Dedifferentiated amniotic fluid mesenchymal stem cell (primary cell): ENCODE results near the gene TMEM131.

Source experiments
- DNase-seq: peaks from one replicate; pipeline ENCODE4 v3.0.0-alpha.2; 2016; ENCODE audit errors: extremely low spot score

The TMEM131 gene

GRCh38 chr2:97739893-97740245, 255.9 kb downstream of the TMEM131 start:
- DNase-seq = no peak

GRCh38 chr2:97739020-97739892, 256.5 kb downstream of the TMEM131 start:
- DNase-seq = no peak

GRCh38 chr2:97738179-97739019, 257.3 kb downstream of the TMEM131 start:
- DNase-seq = no peak

- no peak for DNase-seq
Observed at GRCh38 chr2:97737421-97738178, 258.1 kb downstream of the TMEM131 start.

GRCh38 chr2:97736608-97737330, 259.0 kb downstream of the TMEM131 start:
- no peak for DNase-seq

- no peak for DNase-seq
Observed at GRCh38 chr2:97736185-97736584, 259.6 kb downstream of the TMEM131 start.

- no peak for DNase-seq
Observed at GRCh38 chr2:97735161-97735561, 260.6 kb downstream of the TMEM131 start.

- DNase-seq = no peak
Observed at GRCh38 chr2:97734061-97735051, 261.4 kb downstream of the TMEM131 start.

- no peak for DNase-seq
Observed at GRCh38 chr2:97733341-97734035, 262.3 kb downstream of the TMEM131 start.

GRCh38 chr2:97732436-97733340, 263.1 kb downstream of the TMEM131 start:
- DNase-seq = no peak

- DNase-seq = no peak
Observed at GRCh38 chr2:97731274-97732020, 264.3 kb downstream of the TMEM131 start.

- DNase-seq = no peak
Observed at GRCh38 chr2:97730245-97730644, 265.5 kb downstream of the TMEM131 start.

GRCh38 chr2:97728091-97728731, 267.5 kb downstream of the TMEM131 start:
- DNase-seq = no peak

- DNase-seq = no peak
Observed at GRCh38 chr2:97727296-97727695, 268.5 kb downstream of the TMEM131 start.

GRCh38 chr2:97726261-97727064, 269.3 kb downstream of the TMEM131 start:
- DNase-seq = no peak

- no peak for DNase-seq
Observed at GRCh38 chr2:97724946-97725688, 270.6 kb downstream of the TMEM131 start.
